Measurements from ENCODE around the gene RNF19B. TPM values are rescaled to one million over a fixed set of nuclear protein-coding genes. Genes with fewer than 3 reads are reported as not detected.
A peak's percentile ranks its signal among the peaks of the same experiment; 100 is the strongest.

The RNF19B gene
- total and polyA plus RNA-seq, 10 of the 15 experiments (the other 5 are each of a cell fraction or from before 2014, with no cell fraction given), result 2.8 to 32.6 (median 16.6) TPM

- SMC1A ChIA-PET (ENCODE audit: uncharacterized antibody, unreplicated experiment), result interaction anchor here (0.5 to 7.2 kb wide), 15 partner anchors 8 to 73 kb away, joined by 3 to 51 read pairs (median 4); partner anchors contain the start of gene RNF19B
- Histone ChIP-seq H3K36me3 (ENCODE audit: control insufficient read depth in 2 of 2, insufficient read depth in 2 of 2, low read length in 1 of 2) (peaks cover 20 to 36% of the 10 kb centered on the region in 2 experiments), H3K4me3 (no peak overlapping the region), H3K9ac (ENCODE audit: control insufficient read depth, insufficient read depth, low read length) (no peak overlapping the region), H3K9me3 (replicated peaks; ENCODE audit: control insufficient read depth, insufficient read depth, low read length) (no peaks in the 10 kb centered on the region), H2AFZ (ENCODE audit: control insufficient read depth, low read depth, low read length) (no peak overlapping the region), H3K4me1 (ENCODE audit: control insufficient read depth, insufficient read depth, low read length) (peaks cover 5% of the 10 kb centered on the region; the same call in 1 of the 2 replicates), H4K20me1 (ENCODE audit: control insufficient read depth, insufficient read depth) (no peaks in the 10 kb centered on the region; the same call in 1 of the 2 replicates), H3K79me2 (ENCODE audit: control insufficient read depth, insufficient read depth, low read length) (no peaks in the 10 kb centered on the region), H3K4me2 (ENCODE audit: control insufficient read depth, insufficient read depth) (no peak overlapping the region), H3K27ac (ENCODE audit: control insufficient read depth, insufficient read depth) (no peak overlapping the region), H3K27me3 (replicated peaks in 1 of 2; ENCODE audit: control insufficient read depth in 2 of 2, insufficient read depth in 2 of 2, low read length in 1 of 2) (no peaks in the 10 kb centered on the region)
- FAIRE-seq (no peak), DNase-seq (ENCODE audit: low read depth, low spot score) (no peak), ATAC-seq (peak; percentile 76)
- POLR2A ChIA-PET, result interaction anchor here (0.6 to 1.6 kb wide), 4 partner anchors 14 to 78 kb away, joined by 3 to 4 read pairs (median 4); no protein-coding TSS in a partner anchor
- BruUV-seq (replicated peaks), result no TSS peak
- in situ Hi-C loops (cut with MboI) (loop anchor here (5.0 kb wide), 1 partner anchor 75 kb away; no protein-coding TSS in a partner anchor), intact Hi-C loops (cut with micrococcal nuclease; ENCODE audit: unreplicated experiment) (loop anchor here (1.0 kb wide), 1 partner anchor 74 kb away; no protein-coding TSS in a partner anchor)
- RAD21 ChIA-PET (ENCODE audit: unreplicated experiment), result interaction anchor here (0.8 to 2.8 kb wide), 9 partner anchors 14 to 185 kb away, joined by 3 to 22 read pairs (median 3); partner anchors contain the start of gene RNF19B
- CTCF ChIA-PET, result interaction anchor here (0.6 to 4.7 kb wide), 18 partner anchors 14 to 451 kb away, joined by 3 to 66 read pairs (median 4); partner anchors contain the start of gene RNF19B
- WGBS (ENCODE audit: insufficient coverage, insufficient replicate concordance, low lambda C conversion rate, missing lambda C conversion rate), result 95% methylated on average over 6 of the region's 6 CpGs
- no peak for TF ChIP-seq RCOR1 (conservative IDR thresholded peaks at IDR 0.05; ENCODE audit: low read depth, low read length)
- no peak for TF ChIP-seq MYC (IDR thresholded peaks at IDR 0.05; ENCODE audit: insufficient read depth, insufficient read length, insufficient replicate concordance, low read length, severe bottlenecking)
- TF ChIP-seq MXI1 (IDR thresholded peaks at IDR 0.05; ENCODE audit: low read depth, low read length), result no peak
- no peak for TF ChIP-seq ESRRA (IDR thresholded peaks at IDR 0.05; ENCODE audit: low read length)
- TF ChIP-seq NFYB (IDR thresholded peaks at IDR 0.05; ENCODE audit: insufficient read depth, low read depth, low read length), result no peak
- no peak for TF ChIP-seq IRF3 (IDR thresholded peaks at IDR 0.05)
- no peak for TF ChIP-seq MEF2B (IDR thresholded peaks at IDR 0.05; ENCODE audit: partially characterized antibody, poor library complexity, severe bottlenecking)
- TF ChIP-seq PBX3 (IDR thresholded peaks at IDR 0.05; ENCODE audit: insufficient replicate concordance, low read depth, low read length), result no peak
- TF ChIP-seq TCF12 (IDR thresholded peaks at IDR 0.05; ENCODE audit: low read depth, low read length), result no peak
- no peak for TF ChIP-seq SKIL (IDR thresholded peaks at IDR 0.05; ENCODE audit: low read depth, poor library complexity, severe bottlenecking)
- TF ChIP-seq IKZF2 (IDR thresholded peaks at IDR 0.05), result no peak
- no peak for TF ChIP-seq PKNOX1 (IDR thresholded peaks at IDR 0.05)
- no peak for TF ChIP-seq ZBTB33 (IDR thresholded peaks at IDR 0.05)
Observed at GRCh38 chr1:33007190-33008050, 42.8 kb upstream of the RNF19B start.
